ENCODE results near the gene CSMD2.
A peak's percentile ranks its signal among the peaks of the same experiment; 100 is the strongest.

CSMD2 gene

GRCh38 chr1:33949570-33949969 lies 215.5 kb downstream of the CSMD2 start:
- no peak for DNase-seq

- DNase-seq, result no peak
Observed at GRCh38 chr1:33948291-33948690, 216.7 kb downstream of the CSMD2 start.

- no peak for DNase-seq
Observed at GRCh38 chr1:33946836-33947235, 218.2 kb downstream of the CSMD2 start.

- no peak for DNase-seq
Observed at GRCh38 chr1:33944846-33945245, 220.2 kb downstream of the CSMD2 start.

- peak in 1 of 3 experiments; percentile 23 for DNase-seq
Observed at GRCh38 chr1:33943978-33944377, 221.1 kb downstream of the CSMD2 start.

- no peak for DNase-seq
Observed at GRCh38 chr1:33932871-33933270, 232.2 kb downstream of the CSMD2 start.

- peak in 1 of 3 experiments; percentile 13 for DNase-seq
Observed at GRCh38 chr1:33931111-33931475, 233.9 kb downstream of the CSMD2 start.

GRCh38 chr1:33930346-33931110 lies 234.5 kb downstream of the CSMD2 start:
- no peak for DNase-seq

GRCh38 chr1:33928251-33928650 lies 236.8 kb downstream of the CSMD2 start:
- no peak for DNase-seq

- DNase-seq, result no peak
Observed at GRCh38 chr1:33927721-33928120, 237.3 kb downstream of the CSMD2 start.

- no peak for DNase-seq
Observed at GRCh38 chr1:33925586-33925985, 239.4 kb downstream of the CSMD2 start.

GRCh38 chr1:33921281-33921680 lies 243.7 kb downstream of the CSMD2 start:
- DNase-seq, result no peak

GRCh38 chr1:33918368-33918767 lies 246.7 kb downstream of the CSMD2 start:
- no peak for DNase-seq

- no peak for DNase-seq
Observed at GRCh38 chr1:33916786-33917185, 248.2 kb downstream of the CSMD2 start.

- DNase-seq, result no peak
Observed at GRCh38 chr1:33914531-33914930, 250.5 kb downstream of the CSMD2 start.

GRCh38 chr1:33908324-33908956 lies 256.6 kb downstream of the CSMD2 start:
- no peak for DNase-seq

GRCh38 chr1:33906156-33906555 lies 258.9 kb downstream of the CSMD2 start:
- no peak for DNase-seq

GRCh38 chr1:33905241-33905640 lies 259.8 kb downstream of the CSMD2 start:
- no peak for DNase-seq

- peak in 1 of 3 experiments; percentile 31 for DNase-seq
Observed at GRCh38 chr1:33903210-33903589, 261.8 kb downstream of the CSMD2 start.

GRCh38 chr1:33902486-33903209 lies 262.4 kb downstream of the CSMD2 start:
- DNase-seq, result peak in 1 of 3 experiments; percentile 31

GRCh38 chr1:33899746-33900145 lies 265.3 kb downstream of the CSMD2 start:
- DNase-seq, result no peak

GRCh38 chr1:33898881-33899280 lies 266.1 kb downstream of the CSMD2 start:
- no peak for DNase-seq

- no peak for DNase-seq
Observed at GRCh38 chr1:33898406-33898805, 266.6 kb downstream of the CSMD2 start.

Data from NCI-H1417 (cell line).